Kidney (tissue), 14 donors: ENCODE data around the gene MKNK2. TPM values are rescaled to one million over a fixed set of nuclear protein-coding genes. Genes with fewer than 3 reads are reported as not detected.
A peak's percentile ranks its signal among the peaks of the same experiment; 100 is the strongest.

Experiments
- DNase-seq, 5 donors: peaks; one replicate each; pipeline ENCODE4 v3.0.0-alpha.2; 2013 to 2020
- FAIRE-seq: peaks from 2 replicates; lab custom pipeline; 2012; peaks lifted over from hg19 to GRCh38; lab: Jason Lieb, UNC
- H3K27ac ChIP-seq, 2 donors: one replicate each; pipeline ENCODE4 v1.7.0; 2013; ENCODE audit warnings: low read depth in 2 of 2, low read length in 2 of 2, inconsistent platforms in 1 of 2
- H3K27me3 ChIP-seq: one replicate; pipeline ENCODE4 v1.7.1; 2013; ENCODE audit warnings: low read length, inconsistent platforms; ENCODE audit not compliant: control insufficient read depth, insufficient read depth
- H3K36me3 ChIP-seq, 3 donors: one replicate each; pipeline versions ENCODE4 v1.7.0 to v1.7.1; 2013; ENCODE audit warnings: low read length in 3 of 3, control low read depth in 1 of 3, inconsistent platforms in 1 of 3; ENCODE audit not compliant: insufficient read depth in 3 of 3, control insufficient read depth in 2 of 3
- H3K4me1 ChIP-seq, 3 donors: one replicate each; pipeline versions ENCODE4 v1.7.0 to v1.7.1; 2013; ENCODE audit warnings: low read length in 3 of 3, inconsistent platforms in 1 of 3, low read depth in 1 of 3; ENCODE audit not compliant: control insufficient read depth in 2 of 3, insufficient read depth in 2 of 3
- H3K4me3 ChIP-seq, 3 donors: one replicate each; pipeline versions ENCODE4 v1.7.0 to v1.8.1; 2013; ENCODE audit warnings: low read length in 3 of 3, control low read depth in 1 of 3, inconsistent platforms in 1 of 3
- H3K9ac ChIP-seq, 3 donors: one replicate each; pipeline versions ENCODE4 v1.7.0 to v1.7.1; 2013; ENCODE audit warnings: low read length in 3 of 3, control low read depth in 1 of 3, inconsistent platforms in 1 of 3
- H3K9me3 ChIP-seq, 3 donors: one replicate each; pipeline versions ENCODE4 v1.7.0 to v1.7.1; 2013; ENCODE audit warnings: low read length in 3 of 3, control low read depth in 1 of 3, inconsistent platforms in 1 of 3; ENCODE audit not compliant: control insufficient read depth in 2 of 3, insufficient read depth in 1 of 3
- CTCF ChIP-seq: IDR thresholded peaks from 3 replicates; pipeline ENCODE4 v1.5.1; 2012; ENCODE audit warnings: mild to moderate bottlenecking, moderate library complexity, borderline replicate concordance; ENCODE audit not compliant: insufficient read depth; ENCODE audit errors: extremely low read depth
- intact Hi-C: fragments of 100-400 bp; cut with DNase I; formaldehyde crosslinking; loops from one replicate; pipeline ENCODE4 v1.11.1; 2022
- polyA plus RNA-seq: library from polyadenylated mRNA; stranded (reverse); fragments of 350-450 nt; fragmentation: Illumina TruSeq; extraction: RNeasy Lipid Tissue Mini Kit (QIAGEN cat#74804); gene quantifications from one replicate; pipeline ENCODE4 v1.2.3, GENCODE V29; 2014; ENCODE audit warnings: low read depth, low replicate concordance; ENCODE audit not compliant: insufficient read depth
- total RNA-seq: library from RNA; stranded (reverse); fragmentation: NEBNext Ultra II Directional; extraction: Animal tissue kit (Norgen Biotek cat#: 25700); gene quantifications from one replicate; pipeline ENCODE4 v1.2.1, GENCODE V29; 2021
- donor health status: control.
- donor health status: control.
- donor health status: control.
- donor health status: control.
- donor health status: control.
- donor health status: DM: yes; HTN: yes; CAD: no.
- donor health status: Normal renal cell carcinoma (clear cell type).

The MKNK2 gene
- total and polyA plus RNA-seq, 2 donors from 2014 or later = 67.2 to 190 TPM

GRCh38 chr19:2039959-2040646 is 10.9 kb downstream of the MKNK2 start:
- TF ChIP-seq CTCF = no peak
- Histone ChIP-seq H3K36me3 (peaks cover 0 to 38% (median 3%) of the 10 kb centered on the region in 3 donors), H3K27me3 (no peaks in the 10 kb centered on the region), H3K27ac (no peak overlapping the region), H3K4me1 (peaks cover 0 to 38% (median 21%) of the 10 kb centered on the region in 3 donors), H3K9ac (no peak overlapping the region), H3K9me3 (no peaks in the 10 kb centered on the region), H3K4me3 (no peak overlapping the region)
- FAIRE-seq (no peak), DNase-seq (peak in 1 of 5 donors; percentile 83)
- intact Hi-C loops = no loop called here

- intact Hi-C loops = no loop called here
- DNase-seq (peak in 1 of 5 donors; percentile 81), FAIRE-seq (no peak)
- no peak overlapping the region for H3K4me3 ChIP-seq
- H3K9me3 ChIP-seq = no peaks in the 10 kb centered on the region
- H3K36me3 ChIP-seq = peaks cover 0 to 31% (median 3%) of the 10 kb centered on the region in 3 donors
- peaks cover 0 to 32% (median 20%) of the 10 kb centered on the region in 3 donors for H3K4me1 ChIP-seq
- no peak overlapping the region for H3K27ac ChIP-seq
- H3K9ac ChIP-seq = no peak overlapping the region
- H3K27me3 ChIP-seq = no peaks in the 10 kb centered on the region
- TF ChIP-seq CTCF = no peak
Observed at GRCh38 chr19:2039089-2039958, 11.7 kb downstream of the MKNK2 start.

- Histone ChIP-seq H3K4me3 (no peak overlapping the region), H3K4me1 (peaks cover 0 to 31% (median 20%) of the 10 kb centered on the region in 3 donors), H3K9ac (no peak overlapping the region), H3K36me3 (peaks cover 0 to 31% (median 3%) of the 10 kb centered on the region in 3 donors), H3K27me3 (no peaks in the 10 kb centered on the region), H3K27ac (no peak overlapping the region), H3K9me3 (no peaks in the 10 kb centered on the region)
- intact Hi-C loops = no loop called here
- no peak for TF ChIP-seq CTCF
- FAIRE-seq (no peak), DNase-seq (peak in 1 of 5 donors; percentile 74)
Observed at GRCh38 chr19:2038284-2039088, 12.6 kb downstream of the MKNK2 start.
